Thyroid gland (tissue), 4 donors: ENCODE measurements around the gene SHROOM3.

Experiments
- POLR2A ChIP-seq, 2 donors: fragments of 450-650 bp; IDR thresholded peaks; one replicate each; pipeline ENCODE4 v1.6.1; 2017; ENCODE audit warnings: antibody characterized with exemption in 2 of 2, mild to moderate bottlenecking in 2 of 2, moderate library complexity in 1 of 2
- TF ChIP-seq, protein P1 (sequence below), 6 experiments: fragments of 200-600 bp in 3 of 6; fragments of 450-650 bp in 3 of 6; sonication (generic) in 3 of 6; IDR thresholded peaks; one replicate each; pipeline ENCODE4 v1.5.1; 2016 to 2019; ENCODE audit warnings: antibody characterized with exemption in 6 of 6, mild to moderate bottlenecking in 2 of 6, inconsistent platforms in 1 of 6, moderate library complexity in 1 of 6

DNA sequence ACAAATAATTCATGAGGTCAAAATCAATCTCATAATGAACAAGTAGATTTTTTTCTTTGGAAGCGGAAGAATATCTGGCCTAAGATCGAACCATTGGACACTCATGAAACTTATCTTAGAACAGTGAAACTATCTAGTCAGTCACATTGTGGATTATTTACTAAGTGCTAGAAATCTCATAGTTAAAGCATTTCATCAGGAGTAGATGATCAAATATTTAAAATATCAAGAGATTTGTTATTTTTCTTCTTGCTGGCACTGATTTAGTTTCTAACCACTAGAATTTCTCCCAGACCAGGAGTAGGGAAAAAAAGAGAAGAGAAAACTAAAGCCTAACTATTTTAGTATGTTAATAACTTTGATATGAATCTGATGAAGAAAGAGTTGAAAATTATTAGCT, 105.5 kb downstream of the SHROOM3 start:
- TF ChIP-seq, protein P1, sequence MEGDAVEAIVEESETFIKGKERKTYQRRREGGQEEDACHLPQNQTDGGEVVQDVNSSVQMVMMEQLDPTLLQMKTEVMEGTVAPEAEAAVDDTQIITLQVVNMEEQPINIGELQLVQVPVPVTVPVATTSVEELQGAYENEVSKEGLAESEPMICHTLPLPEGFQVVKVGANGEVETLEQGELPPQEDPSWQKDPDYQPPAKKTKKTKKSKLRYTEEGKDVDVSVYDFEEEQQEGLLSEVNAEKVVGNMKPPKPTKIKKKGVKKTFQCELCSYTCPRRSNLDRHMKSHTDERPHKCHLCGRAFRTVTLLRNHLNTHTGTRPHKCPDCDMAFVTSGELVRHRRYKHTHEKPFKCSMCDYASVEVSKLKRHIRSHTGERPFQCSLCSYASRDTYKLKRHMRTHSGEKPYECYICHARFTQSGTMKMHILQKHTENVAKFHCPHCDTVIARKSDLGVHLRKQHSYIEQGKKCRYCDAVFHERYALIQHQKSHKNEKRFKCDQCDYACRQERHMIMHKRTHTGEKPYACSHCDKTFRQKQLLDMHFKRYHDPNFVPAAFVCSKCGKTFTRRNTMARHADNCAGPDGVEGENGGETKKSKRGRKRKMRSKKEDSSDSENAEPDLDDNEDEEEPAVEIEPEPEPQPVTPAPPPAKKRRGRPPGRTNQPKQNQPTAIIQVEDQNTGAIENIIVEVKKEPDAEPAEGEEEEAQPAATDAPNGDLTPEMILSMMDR (IDR thresholded peaks at IDR 0.05): no peak
- no peak for TF ChIP-seq POLR2A (IDR thresholded peaks at IDR 0.05)
